GM18505 (cell line): ENCODE data around the gene C16orf74.

ENCODE experiments used
- ATAC-seq: cut with Tn5 transposase; IDR thresholded peaks from one replicate; pipeline ENCODE4 v1.9.1; 2021; ENCODE audit not compliant: unreplicated experiment
- POLR2A ChIP-seq: IDR thresholded peaks from 4 replicates; pipeline ENCODE4 v1.6.1; 2011; ENCODE audit warnings: borderline replicate concordance; ENCODE audit not compliant: insufficient read depth, insufficient read length; ENCODE audit errors: extremely low read depth

The C16orf74 gene

GRCh38 chr16:85685251-85685650, 65.6 kb downstream of the C16orf74 start:
- no peak for TF ChIP-seq POLR2A
- no peak for ATAC-seq

GRCh38 chr16:85683363-85683762, 67.5 kb downstream of the C16orf74 start:
- no peak for ATAC-seq
- TF ChIP-seq POLR2A: no peak

- no peak for ATAC-seq
- no peak for TF ChIP-seq POLR2A
Measured at GRCh38 chr16:85682516-85682915, 68.4 kb downstream of the C16orf74 start.

- TF ChIP-seq POLR2A: no peak
- ATAC-seq: no peak
Measured at GRCh38 chr16:85681255-85681654, 69.6 kb downstream of the C16orf74 start.

GRCh38 chr16:85680352-85680944, 70.4 kb downstream of the C16orf74 start:
- no peak for TF ChIP-seq POLR2A
- ATAC-seq: no peak

- TF ChIP-seq POLR2A: no peak
Measured at GRCh38 chr16:85679870-85680269, 71.0 kb downstream of the C16orf74 start.

GRCh38 chr16:85678821-85679220, 72.1 kb downstream of the C16orf74 start:
- no peak for TF ChIP-seq POLR2A
- ATAC-seq: no peak

More at GRCh38 chr16:85679870-85680269, 71.0 kb downstream of the C16orf74 start:
- no peak for ATAC-seq

GRCh38 chr16:85678016-85678415, 72.9 kb downstream of the C16orf74 start:
- ATAC-seq: no peak
- no peak for TF ChIP-seq POLR2A

GRCh38 chr16:85677383-85677967, 73.4 kb downstream of the C16orf74 start:
- TF ChIP-seq POLR2A: no peak
- ATAC-seq: no peak

GRCh38 chr16:85676466-85676865, 74.4 kb downstream of the C16orf74 start:
- TF ChIP-seq POLR2A: no peak
- ATAC-seq: no peak

- no peak for ATAC-seq
- no peak for TF ChIP-seq POLR2A
Measured at GRCh38 chr16:85675251-85675874, 75.5 kb downstream of the C16orf74 start.

GRCh38 chr16:85674828-85675227, 76.1 kb downstream of the C16orf74 start:
- no peak for TF ChIP-seq POLR2A
- ATAC-seq: no peak

- TF ChIP-seq POLR2A: no peak
- no peak for ATAC-seq
Measured at GRCh38 chr16:85674418-85674755, 76.5 kb downstream of the C16orf74 start.
